Mesodermal cell (in vitro differentiated cells): ENCODE measurements around the gene TMEM175. TPM values are rescaled to one million over a fixed set of nuclear protein-coding genes. Genes with fewer than 3 reads are reported as not detected.

Source experiments
- H3K27ac ChIP-seq: 2 replicates; pipeline ENCODE4 v1.7.0; 2013; ENCODE audit warnings: mild to moderate bottlenecking, low read depth, low read length, moderate library complexity; ENCODE audit not compliant: severe bottlenecking
- H3K36me3 ChIP-seq: 2 replicates; pipeline ENCODE4 v1.7.1; 2013; ENCODE audit warnings: mild to moderate bottlenecking, low read length, moderate library complexity; ENCODE audit not compliant: control insufficient read depth, insufficient read depth
- H3K4me1 ChIP-seq: one replicate; pipeline ENCODE4 v1.7.1; 2013; ENCODE audit warnings: mild to moderate bottlenecking, low read length; ENCODE audit not compliant: insufficient read depth, control insufficient read depth, poor library complexity, severe bottlenecking
- H3K4me3 ChIP-seq: 2 replicates; pipeline ENCODE4 v1.7.0; 2013; ENCODE audit warnings: low read length, control low read depth, mild to moderate bottlenecking; ENCODE audit not compliant: insufficient read depth, poor library complexity, severe bottlenecking; ENCODE audit errors: extremely low read depth
- H3K9me3 ChIP-seq: 2 replicates; pipeline ENCODE4 v1.7.1; 2013; ENCODE audit warnings: mild to moderate bottlenecking, low read length, moderate library complexity; ENCODE audit not compliant: control insufficient read depth
- WGBS, 2 experiments: methylation state at CpG; one replicate each; pipeline ENCODE4 v1.1.5; 2013; ENCODE audit warnings: missing lambda C conversion rate in 2 of 2; ENCODE audit not compliant: insufficient coverage in 2 of 2; 5-methylcytosine and 5-hydroxymethylcytosine counted together
- polyA plus RNA-seq, 2 experiments: library from polyadenylated mRNA; stranded (reverse); fragments of 50-300 nt; gene quantifications; one replicate each; pipeline ENCODE4 v1.2.3, GENCODE V29; 2013

Gene TMEM175
- 12.8 TPM for polyA plus RNA-seq (2013, experiment 1 of 2)
- 10.8 TPM for polyA plus RNA-seq (2013, experiment 2 of 2)

GRCh38 chr4:931960-932712, at the start of gene TMEM175, which contains the start of gene GAK:
Gene TMEM175, plus strand, starts transcription at chr4:932460. Its CDS starts 15,280 bp downstream, at chr4:947740.
Gene GAK, minus strand, starts transcription at chr4:932316. Its CDS starts 129 bp downstream, at chr4:932187.
- peak within 1 kb of the TSS; percentile 99 for H3K4me3 ChIP-seq
- 0% methylated on average over 92 to 99 of the region's 99 CpGs for WGBS, 2 experiments
- H3K36me3 ChIP-seq, result no peaks in the 10 kb centered on the region
- peaks cover 5% of the 10 kb centered on the region for H3K4me1 ChIP-seq
- H3K27ac ChIP-seq, result peak within 1 kb of the TSS; percentile 73
- H3K9me3 ChIP-seq, result no peaks in the 10 kb centered on the region

GRCh38 chr4:882646-883045, 49.6 kb upstream of the TMEM175 start:
- no peak overlapping the region for H3K4me3 ChIP-seq
- peaks cover 53% of the 10 kb centered on the region for H3K36me3 ChIP-seq
- WGBS, 2 experiments, result 97 to 100% methylated on average over 19 to 22 of the region's 22 CpGs
- no peaks in the 10 kb centered on the region for H3K4me1 ChIP-seq
- H3K9me3 ChIP-seq, result no peaks in the 10 kb centered on the region
- H3K27ac ChIP-seq, result no peak overlapping the region

GRCh38 chr4:883377-884095, 48.7 kb upstream of the TMEM175 start:
- Histone ChIP-seq H3K27ac (no peak overlapping the region), H3K4me3 (no peak overlapping the region), H3K4me1 (no peaks in the 10 kb centered on the region), H3K9me3 (no peaks in the 10 kb centered on the region), H3K36me3 (peaks cover 56% of the 10 kb centered on the region)
- WGBS, 2 experiments, result 91 to 93% methylated on average over 18 to 26 of the region's 26 CpGs

- Histone ChIP-seq H3K36me3 (peaks cover 56% of the 10 kb centered on the region), H3K4me1 (no peaks in the 10 kb centered on the region), H3K4me3 (no peak overlapping the region), H3K27ac (no peak overlapping the region), H3K9me3 (no peaks in the 10 kb centered on the region)
- WGBS, 2 experiments, result 67 to 74% methylated on average over 6 to 13 of the region's 15 CpGs
Observed at GRCh38 chr4:884259-884658, 48.0 kb upstream of the TMEM175 start.

GRCh38 chr4:884896-885295, 47.4 kb upstream of the TMEM175 start:
- Histone ChIP-seq H3K27ac (no peak overlapping the region), H3K4me3 (no peak overlapping the region), H3K36me3 (peaks cover 54% of the 10 kb centered on the region), H3K9me3 (no peaks in the 10 kb centered on the region), H3K4me1 (no peaks in the 10 kb centered on the region)
- WGBS, 2 experiments, result 90 to 92% methylated on average over 24 of the region's 24 CpGs

GRCh38 chr4:885353-885752, 46.9 kb upstream of the TMEM175 start:
- H3K9me3 ChIP-seq, result no peaks in the 10 kb centered on the region
- H3K36me3 ChIP-seq, result peaks cover 50% of the 10 kb centered on the region
- H3K27ac ChIP-seq, result no peak overlapping the region
- WGBS, 2 experiments, result 92 to 96% methylated on average over 8 to 10 of the region's 10 CpGs
- no peaks in the 10 kb centered on the region for H3K4me1 ChIP-seq
- no peak overlapping the region for H3K4me3 ChIP-seq

- H3K4me1 ChIP-seq, result no peaks in the 10 kb centered on the region
- 90 to 95% methylated on average over 8 to 9 of the region's 9 CpGs for WGBS, 2 experiments
- H3K4me3 ChIP-seq, result no peak overlapping the region
- H3K27ac ChIP-seq, result no peak overlapping the region
- no peaks in the 10 kb centered on the region for H3K9me3 ChIP-seq
- peaks cover 42% of the 10 kb centered on the region for H3K36me3 ChIP-seq
Observed at GRCh38 chr4:886244-886643, 46.0 kb upstream of the TMEM175 start.

- peaks cover 40% of the 10 kb centered on the region for H3K36me3 ChIP-seq
- H3K27ac ChIP-seq, result no peak overlapping the region
- H3K9me3 ChIP-seq, result no peaks in the 10 kb centered on the region
- no peak overlapping the region for H3K4me3 ChIP-seq
- 93 to 95% methylated on average over 61 to 63 of the region's 63 CpGs for WGBS, 2 experiments
- H3K4me1 ChIP-seq, result no peaks in the 10 kb centered on the region
Observed at GRCh38 chr4:887034-887763, 45.1 kb upstream of the TMEM175 start.

GRCh38 chr4:888029-888428, 44.2 kb upstream of the TMEM175 start:
- no peak overlapping the region for H3K4me3 ChIP-seq
- peaks cover 47% of the 10 kb centered on the region for H3K36me3 ChIP-seq
- H3K27ac ChIP-seq, result no peak overlapping the region
- H3K4me1 ChIP-seq, result no peaks in the 10 kb centered on the region
- H3K9me3 ChIP-seq, result no peaks in the 10 kb centered on the region
- 96 to 97% methylated on average over 23 of the region's 23 CpGs for WGBS, 2 experiments

- Histone ChIP-seq H3K4me1 (no peaks in the 10 kb centered on the region), H3K4me3 (no peak overlapping the region), H3K27ac (no peak overlapping the region), H3K9me3 (no peaks in the 10 kb centered on the region), H3K36me3 (peaks cover 55% of the 10 kb centered on the region)
- 95 to 98% methylated on average over 15 to 16 of the region's 16 CpGs for WGBS, 2 experiments
Observed at GRCh38 chr4:889516-889915, 42.7 kb upstream of the TMEM175 start.
